B cell (primary cell): ENCODE results near the gene BPIFB3. TPM values are rescaled to one million over a fixed set of nuclear protein-coding genes. Genes with fewer than 3 reads are reported as not detected.

ENCODE experiments used
- ATAC-seq: fragments of 200-7000 bp; cut with Tn5 transposase; one replicate; pipeline ENCODE4 v1.10.0; 2021; ENCODE audit warnings: low read depth, mild to moderate bottlenecking, moderate number of reproducible peaks, moderate library complexity
- CTCF ChIA-PET: fragments of 350-600 bp; sonication (Branson Sonifier 250); formaldehyde crosslinking; loops from one replicate; lab custom pipeline; 2021; ENCODE audit warnings: antibody characterized with exemption, inconsistent platforms; lab: Charles Lee
- POLR2A ChIA-PET: fragments of 350-600 bp; sonication (Branson Sonifier 250); formaldehyde crosslinking; loops from one replicate; lab custom pipeline; 2021; ENCODE audit warnings: antibody characterized with exemption; lab: Charles Lee
- DNase-seq: peaks from one replicate; pipeline ENCODE4 v3.0.0; 2013
- H2AFZ ChIP-seq: 2 replicates; pipeline ENCODE4 v1.6.1; 2012; ENCODE audit warnings: mild to moderate bottlenecking, low read depth, low read length; ENCODE audit not compliant: insufficient read depth, poor library complexity, severe bottlenecking
- H3K27ac ChIP-seq, 2 donors: 1 replicate in 1 of 2; 2 replicates in 1 of 2; pipeline ENCODE4 v1.5.1; 2012 to 2013; ENCODE audit warnings: low read length in 2 of 2, mild to moderate bottlenecking in 2 of 2, moderate library complexity in 1 of 2
- H3K27me3 ChIP-seq, 4 experiments: fragments of 200-600 bp in 1 of 4; sonication (generic) in 1 of 4; replicated peaks in 1 of 4; 1 replicate in 2 of 4; 2 replicates in 2 of 4; pipeline versions ENCODE4 v1.6.1 to v1.7.0; 2013 to 2016; ENCODE audit warnings: low read length in 3 of 4, mild to moderate bottlenecking in 2 of 4, mixed read lengths in 1 of 4, moderate library complexity in 1 of 4; ENCODE audit not compliant: insufficient read depth in 4 of 4, control insufficient read depth in 3 of 4; ENCODE audit errors: control extremely low read depth in 1 of 4
- H3K36me3 ChIP-seq, 2 experiments: replicated peaks in 1 of 2; 1 replicate in 1 of 2; 2 replicates in 1 of 2; pipeline versions ENCODE4 v1.6.1 to v1.7.1; 2013; ENCODE audit warnings: low read length in 1 of 2; ENCODE audit not compliant: insufficient read depth in 2 of 2, control insufficient read depth in 1 of 2; ENCODE audit errors: control extremely low read depth in 1 of 2, extremely low read depth in 1 of 2
- H3K4me1 ChIP-seq, 2 donors: fragments of 200-600 bp in 1 of 2; sonication (generic) in 1 of 2; 1 replicate in 1 of 2; 2 replicates in 1 of 2; pipeline versions ENCODE4 v1.5.1 to v1.6.1; 2013 to 2017; ENCODE audit warnings: low read length in 2 of 2; ENCODE audit not compliant: control insufficient read depth in 2 of 2, insufficient read depth in 2 of 2
- H3K4me2 ChIP-seq: replicated peaks from 2 replicates; pipeline ENCODE3; 2012; ENCODE audit warnings: mild to moderate bottlenecking, low read depth, low read length; ENCODE audit not compliant: poor library complexity, severe bottlenecking
- H3K4me3 ChIP-seq, 5 experiments: fragments of 200-600 bp in 1 of 5; sonication (generic) in 1 of 5; 1 replicate in 3 of 5; 2 replicates in 2 of 5; pipeline versions ENCODE4 v1.5.1 to v1.7.0; 2011 to 2016; ENCODE audit warnings: low read length in 4 of 5, mild to moderate bottlenecking in 4 of 5, low read depth in 2 of 5, control low read depth in 1 of 5, moderate library complexity in 1 of 5; ENCODE audit not compliant: insufficient read depth in 1 of 5; ENCODE audit errors: control extremely low read depth in 1 of 5, extremely low read depth in 1 of 5
- H3K79me2 ChIP-seq: fragments of 200-600 bp; sonication (generic); one replicate; pipeline ENCODE4 v1.6.0; 2016; ENCODE audit warnings: low read length; ENCODE audit not compliant: control insufficient read depth, insufficient read depth
- H3K9ac ChIP-seq: fragments of 200-600 bp; sonication (generic); 2 replicates; pipeline ENCODE4 v1.6.1; 2017; ENCODE audit warnings: mild to moderate bottlenecking, low read length, moderate library complexity
- H3K9me3 ChIP-seq, 3 donors: one replicate each; pipeline versions ENCODE4 v1.6.1 to v1.7.1; 2013; ENCODE audit warnings: low read length in 2 of 3; ENCODE audit not compliant: control insufficient read depth in 2 of 3, insufficient read depth in 1 of 3; ENCODE audit errors: control extremely low read depth in 1 of 3
- H4K20me1 ChIP-seq: 2 replicates; pipeline ENCODE4 v1.6.0; 2012; ENCODE audit warnings: mild to moderate bottlenecking, low read length; ENCODE audit not compliant: insufficient read depth, control insufficient read depth, poor library complexity, severe bottlenecking
- H3K27ac Mint-ChIP-seq: one replicate; pipeline ENCODE4 v1.8.0; 2021; ENCODE audit warnings: mixed read lengths
- H3K27me3 Mint-ChIP-seq: one replicate; pipeline ENCODE4 v1.8.0; 2021; ENCODE audit warnings: mixed read lengths
- H3K4me1 Mint-ChIP-seq: one replicate; pipeline ENCODE4 v1.8.0; 2021; ENCODE audit warnings: mixed read lengths
- H3K4me3 Mint-ChIP-seq: one replicate; pipeline ENCODE4 v1.8.0; 2021; ENCODE audit warnings: mixed read lengths
- H3K9me3 Mint-ChIP-seq: one replicate; pipeline ENCODE4 v1.8.0; 2022; ENCODE audit warnings: mixed read lengths; ENCODE audit not compliant: insufficient read depth
- CTCF ChIP-seq: fragments of 200-600 bp; IDR thresholded peaks from one replicate; pipeline ENCODE4 v1.8.0; 2022; ENCODE audit warnings: antibody characterized with exemption, mild to moderate bottlenecking
- EZH2 ChIP-seq: IDR thresholded peaks from 2 replicates; pipeline ENCODE4 v1.6.1; 2012; ENCODE audit warnings: borderline replicate concordance, low read depth, mild to moderate bottlenecking, moderate library complexity, low read length; ENCODE audit not compliant: insufficient read depth, poor library complexity, severe bottlenecking
- WGBS: methylation state at CpG from one replicate; pipeline ENCODE4 v1.1.5; 2013; ENCODE audit warnings: missing lambda C conversion rate; ENCODE audit not compliant: insufficient coverage; 5-methylcytosine and 5-hydroxymethylcytosine counted together
- intact Hi-C: fragments of 100-400 bp; cut with micrococcal nuclease; formaldehyde crosslinking; loops from one replicate; pipeline ENCODE4 v1.10.0; 2022
- polyA plus RNA-seq: library from polyadenylated mRNA; depleted of rRNA; stranded (reverse); fragments of >200 nt; gene quantifications from 2 replicates; pipeline ENCODE4 v1.2.3, GENCODE V29; 2012
- total RNA-seq, 2 donors: library from RNA; stranded (reverse); fragments of 120-200 nt in 1 of 2; gene quantifications; 1 replicate in 1 of 2; 2 replicates in 1 of 2; pipeline versions ENCODE4 v1.2.3 to v1.2.4, GENCODE V29; 2013 to 2022

Gene BPIFB3
- total and polyA plus RNA-seq, 2 donors (not counting 1 experiment from before 2014, with no cell fraction given), result not detected

- H2AFZ ChIP-seq, result no peak overlapping the region
- H3K36me3 ChIP-seq, result no peaks in the 10 kb centered on the region
- Mint-ChIP-seq H3K4me3 (no peak overlapping the region), H3K9me3 (no peaks in the 10 kb centered on the region), H3K27me3 (peaks cover 8% of the 10 kb centered on the region), H3K27ac (no peak overlapping the region), H3K4me1 (no peaks in the 10 kb centered on the region)
- H3K27ac ChIP-seq, result no peak overlapping the region
- 67% methylated on average over 1 of the region's 2 CpGs for WGBS
- H3K4me2 ChIP-seq, result no peak overlapping the region
- DNase-seq, result no peak
- no peaks in the 10 kb centered on the region for H3K79me2 ChIP-seq
- intact Hi-C loops, result no loop called here
- TF ChIP-seq EZH2 (no peak), CTCF (no peak)
- H3K9ac ChIP-seq, result no peak overlapping the region
- peaks cover 0 to 4% (median 0%) of the 10 kb centered on the region in 4 experiments for H3K27me3 ChIP-seq
- H3K4me1 ChIP-seq, result no peaks in the 10 kb centered on the region
- H4K20me1 ChIP-seq, result no peaks in the 10 kb centered on the region
- ATAC-seq, result no peak
- CTCF ChIA-PET, result no interaction called here
- POLR2A ChIA-PET, result no interaction called here
- no peaks in the 10 kb centered on the region for H3K9me3 ChIP-seq
- H3K4me3 ChIP-seq, result no peak overlapping the region
Observed at GRCh38 chr20:33074675-33075074, 21.0 kb downstream of the BPIFB3 start.

- no peak overlapping the region for H3K4me2 ChIP-seq
- ChIA-PET CTCF (interaction anchor here (1.8 kb wide), 1 partner anchor 173 kb away, joined by 11 read pairs; no protein-coding TSS in a partner anchor), POLR2A (no interaction called here)
- H3K4me1 ChIP-seq, result no peaks in the 10 kb centered on the region
- H3K9ac ChIP-seq, result no peak overlapping the region
- ATAC-seq (no peak), DNase-seq (no peak)
- H3K4me3 ChIP-seq, result no peak overlapping the region
- H3K9me3 ChIP-seq, result no peaks in the 10 kb centered on the region
- Mint-ChIP-seq H3K27ac (no peak overlapping the region), H3K9me3 (no peaks in the 10 kb centered on the region), H3K4me3 (no peak overlapping the region), H3K27me3 (peaks cover 8% of the 10 kb centered on the region), H3K4me1 (no peaks in the 10 kb centered on the region)
- H2AFZ ChIP-seq, result no peak overlapping the region
- intact Hi-C loops, result no loop called here
- no peaks in the 10 kb centered on the region for H3K36me3 ChIP-seq
- H3K79me2 ChIP-seq, result no peaks in the 10 kb centered on the region
- H3K27me3 ChIP-seq, result peaks cover 0 to 4% (median 0%) of the 10 kb centered on the region in 4 experiments
- TF ChIP-seq EZH2, result no peak
- no peaks in the 10 kb centered on the region for H4K20me1 ChIP-seq
- WGBS, result 88% methylated on average over 6 of the region's 6 CpGs
- no peak overlapping the region for H3K27ac ChIP-seq
Observed at GRCh38 chr20:33075281-33075680, 21.6 kb downstream of the BPIFB3 start.
